ENCODE measurements around the gene ELP6.

DNA sequence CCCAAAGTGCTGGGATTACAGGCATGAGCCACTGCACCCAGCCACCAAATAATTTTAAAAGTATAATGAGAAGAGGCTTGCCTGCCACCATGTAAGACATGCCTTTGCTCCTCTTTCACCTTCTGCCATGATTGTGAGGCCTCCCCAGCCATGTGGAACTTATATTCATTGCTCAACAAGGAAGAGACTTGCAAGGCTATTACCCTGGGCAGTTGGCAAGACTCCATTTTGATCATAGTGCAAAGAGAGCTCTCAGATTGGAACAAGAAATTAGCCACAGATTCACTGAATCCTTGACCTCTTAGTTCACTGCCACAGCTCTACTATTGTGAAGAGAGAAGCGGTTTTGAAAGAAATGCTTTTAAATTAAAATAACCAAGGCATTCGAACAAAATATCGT lies 43.9 kb downstream of the ELP6 start:
- no peak for TF ChIP-seq POLR2AphosphoS5 (IDR thresholded peaks at IDR 0.05)
- TF ChIP-seq, protein P1, sequence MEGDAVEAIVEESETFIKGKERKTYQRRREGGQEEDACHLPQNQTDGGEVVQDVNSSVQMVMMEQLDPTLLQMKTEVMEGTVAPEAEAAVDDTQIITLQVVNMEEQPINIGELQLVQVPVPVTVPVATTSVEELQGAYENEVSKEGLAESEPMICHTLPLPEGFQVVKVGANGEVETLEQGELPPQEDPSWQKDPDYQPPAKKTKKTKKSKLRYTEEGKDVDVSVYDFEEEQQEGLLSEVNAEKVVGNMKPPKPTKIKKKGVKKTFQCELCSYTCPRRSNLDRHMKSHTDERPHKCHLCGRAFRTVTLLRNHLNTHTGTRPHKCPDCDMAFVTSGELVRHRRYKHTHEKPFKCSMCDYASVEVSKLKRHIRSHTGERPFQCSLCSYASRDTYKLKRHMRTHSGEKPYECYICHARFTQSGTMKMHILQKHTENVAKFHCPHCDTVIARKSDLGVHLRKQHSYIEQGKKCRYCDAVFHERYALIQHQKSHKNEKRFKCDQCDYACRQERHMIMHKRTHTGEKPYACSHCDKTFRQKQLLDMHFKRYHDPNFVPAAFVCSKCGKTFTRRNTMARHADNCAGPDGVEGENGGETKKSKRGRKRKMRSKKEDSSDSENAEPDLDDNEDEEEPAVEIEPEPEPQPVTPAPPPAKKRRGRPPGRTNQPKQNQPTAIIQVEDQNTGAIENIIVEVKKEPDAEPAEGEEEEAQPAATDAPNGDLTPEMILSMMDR (IDR thresholded peaks at IDR 0.05), result no peak
